GM19043 (cell line): ENCODE results near the gene OR8G1.
A peak's percentile ranks its signal among the peaks of the same experiment; 100 is the strongest.
"Not testable (repeated sequence)": the region's sequence is repeated elsewhere in the genome, so short reads cannot be mapped to it uniquely, and the experiment has no call there.

Source experiments
- ATAC-seq: cut with Tn5 transposase; IDR thresholded peaks from one replicate; pipeline ENCODE4 v1.9.1; 2021; ENCODE audit warnings: low read depth; ENCODE audit not compliant: unreplicated experiment

OR8G1 gene

GRCh38 chr11:124240621-124241397 is at the start of gene OR8G1:
Gene OR8G1 (plus strand): TSS chr11:124241095. CDS start chr11:124249676, 8,581 bp downstream.
- no peak for ATAC-seq

GRCh38 chr11:124193221-124194010 is 47.5 kb upstream of the OR8G1 start:
- peak; percentile 76 for ATAC-seq

GRCh38 chr11:124194293-124195188 is 46.4 kb upstream of the OR8G1 start:
- no peak for ATAC-seq

- peak; percentile 63 for ATAC-seq
Measured at GRCh38 chr11:124195189-124195734, 45.6 kb upstream of the OR8G1 start.

GRCh38 chr11:124197999-124198398 is 42.9 kb upstream of the OR8G1 start:
- no peak for ATAC-seq

GRCh38 chr11:124198897-124199296 is 42.0 kb upstream of the OR8G1 start:
- no peak for ATAC-seq

- ATAC-seq = no peak
Measured at GRCh38 chr11:124199702-124200101, 41.2 kb upstream of the OR8G1 start.

- ATAC-seq = no peak
Measured at GRCh38 chr11:124200671-124201070, 40.2 kb upstream of the OR8G1 start.

- no peak for ATAC-seq
Measured at GRCh38 chr11:124202951-124203350, 37.9 kb upstream of the OR8G1 start.

GRCh38 chr11:124204008-124204407 is 36.9 kb upstream of the OR8G1 start:
- ATAC-seq = no peak

- ATAC-seq = no peak
Measured at GRCh38 chr11:124207102-124207792, 33.6 kb upstream of the OR8G1 start.

GRCh38 chr11:124209824-124210357 is 31.0 kb upstream of the OR8G1 start:
- ATAC-seq = no peak

GRCh38 chr11:124210421-124210820 is 30.5 kb upstream of the OR8G1 start:
- no peak for ATAC-seq

- ATAC-seq = no peak
Measured at GRCh38 chr11:124211321-124211720, 29.6 kb upstream of the OR8G1 start.

GRCh38 chr11:124214027-124214426 is 26.9 kb upstream of the OR8G1 start:
- no peak for ATAC-seq

GRCh38 chr11:124219126-124219525 is 21.8 kb upstream of the OR8G1 start:
- ATAC-seq = no peak

GRCh38 chr11:124222407-124222806 is 18.5 kb upstream of the OR8G1 start:
- no peak for ATAC-seq

- not testable (repeated sequence) for ATAC-seq
Measured at GRCh38 chr11:124224618-124225423, 16.1 kb upstream of the OR8G1 start.

- no peak for ATAC-seq
Measured at GRCh38 chr11:124225471-124225870, 15.4 kb upstream of the OR8G1 start.
